ENCODE results near the gene TDP2. TPM values are rescaled to one million over a fixed set of nuclear protein-coding genes. Genes with fewer than 3 reads are reported as not detected.
A peak's percentile ranks its signal among the peaks of the same experiment; 100 is the strongest.
"Not testable (repeated sequence)": the region's sequence is repeated elsewhere in the genome, so short reads cannot be mapped to it uniquely, and the experiment has no call there.

The TDP2 gene
- total RNA-seq, 2 donors from 2014 or later: 58.3 to 62.9 TPM

DNA sequence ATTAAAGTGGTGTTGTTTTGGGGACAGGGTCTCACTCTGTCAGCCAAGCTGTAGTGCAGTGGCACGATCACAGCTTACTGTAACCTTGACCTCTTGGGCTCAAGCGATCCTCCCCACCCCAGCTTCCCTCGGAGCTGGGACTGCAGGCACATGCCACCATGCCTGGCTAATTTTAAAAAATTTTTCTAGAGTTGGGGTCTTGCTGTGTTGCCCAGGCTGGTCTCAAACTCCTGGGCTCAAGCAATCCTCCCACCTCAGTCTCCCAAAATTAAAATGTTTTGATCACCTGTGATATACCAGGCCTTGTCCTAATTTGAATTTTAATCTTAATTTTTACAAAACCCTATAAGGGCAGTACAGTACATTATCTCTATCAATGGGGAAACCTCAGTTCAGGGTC is 25.7 kb upstream of the TDP2 start:
- ATAC-seq (replicated peaks in 1 of 2) (no peak), DNase-seq (no peak)
- H3K9me3 Mint-ChIP-seq: no peaks in the 10 kb centered on the region
- H3K27ac Mint-ChIP-seq: no peak overlapping the region
- H3K4me3 Mint-ChIP-seq: no peak overlapping the region
- no peaks in the 10 kb centered on the region for H3K27me3 Mint-ChIP-seq (ENCODE audit: low read depth)
- H3K4me1 Mint-ChIP-seq (ENCODE audit: low read depth): peaks cover 37% of the 10 kb centered on the region
- peaks cover under 1% of the 10 kb centered on the region in 2 donors for H3K36me3 Mint-ChIP-seq (ENCODE audit: insufficient read depth in 2 of 2)

DNA sequence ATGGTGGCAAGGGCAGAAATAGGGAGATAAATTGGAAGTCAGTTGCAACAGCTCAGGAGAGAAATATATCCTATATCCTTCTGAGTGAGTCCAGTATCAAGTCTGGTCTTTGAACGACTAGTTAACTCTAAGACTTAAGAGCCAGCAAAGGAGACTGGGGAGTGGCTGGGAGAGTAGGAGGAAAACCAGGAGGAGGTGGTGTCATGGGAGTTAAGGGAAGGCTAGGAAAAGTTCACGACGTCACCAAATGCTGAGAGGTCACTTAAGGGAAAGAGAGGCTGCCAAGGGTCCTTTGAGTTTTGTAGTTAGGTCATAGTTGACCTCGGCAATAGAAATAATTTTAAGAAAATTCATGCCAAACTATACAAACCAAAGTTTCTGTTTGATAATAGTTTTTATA is 25.3 kb upstream of the TDP2 start:
- no peak overlapping the region for H3K27ac Mint-ChIP-seq
- no peak overlapping the region for H3K4me3 Mint-ChIP-seq
- H3K27me3 Mint-ChIP-seq (ENCODE audit: low read depth): no peaks in the 10 kb centered on the region
- DNase-seq (no peak), ATAC-seq (replicated peaks in 1 of 2) (no peak)
- H3K36me3 Mint-ChIP-seq (ENCODE audit: insufficient read depth in 2 of 2): peaks cover 3% of the 10 kb centered on the region in 2 donors
- no peaks in the 10 kb centered on the region for H3K9me3 Mint-ChIP-seq
- H3K4me1 Mint-ChIP-seq (ENCODE audit: low read depth): peaks cover 37% of the 10 kb centered on the region

DNA sequence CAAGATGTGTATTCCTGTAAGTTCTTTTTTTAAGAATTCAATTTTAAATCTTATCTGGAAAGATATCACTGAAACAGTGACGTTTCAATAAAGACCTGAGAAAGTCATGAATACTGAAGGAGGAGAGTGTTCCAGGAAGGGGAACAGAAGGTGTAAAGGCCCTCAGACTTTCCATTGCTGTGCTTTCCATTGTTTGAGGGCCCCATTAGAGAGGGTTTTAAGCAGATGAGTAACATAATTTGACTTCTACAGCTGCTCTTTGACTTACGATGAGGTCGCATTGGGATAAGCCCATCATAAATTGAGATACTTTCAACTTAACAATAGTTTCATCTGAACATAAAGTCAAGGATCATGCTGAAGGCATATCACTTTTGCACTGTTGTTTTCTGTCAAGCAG is 24.9 kb upstream of the TDP2 start:
- H3K4me1 Mint-ChIP-seq (ENCODE audit: low read depth): peaks cover 36% of the 10 kb centered on the region

DNA sequence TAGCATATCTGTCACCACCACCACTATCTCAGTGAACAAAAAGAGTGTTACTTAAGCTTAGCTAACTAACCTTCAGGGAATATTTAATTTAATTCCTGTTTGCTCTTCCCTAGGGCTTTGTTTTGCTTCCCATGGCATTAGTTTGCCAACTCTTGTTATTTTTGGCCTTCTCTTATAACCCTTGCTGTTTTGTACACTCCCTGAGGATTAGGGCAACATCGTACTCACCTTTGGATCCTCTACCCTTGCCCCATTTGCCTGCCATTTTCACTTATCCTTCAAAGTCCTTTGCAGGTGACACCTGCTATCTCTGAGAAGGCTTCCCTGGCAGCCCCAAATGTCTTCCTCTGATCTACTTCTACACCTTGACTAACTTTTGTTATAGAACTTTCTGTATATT is 23.9 kb upstream of the TDP2 start:
- Mint-ChIP-seq H3K36me3 (ENCODE audit: insufficient read depth in 2 of 2) (peaks cover 3% of the 10 kb centered on the region in 2 donors), H3K9me3 (no peaks in the 10 kb centered on the region)

More for the DNA sequence above, 24.9 kb upstream of the TDP2 start:
- no peak for ATAC-seq (replicated peaks in 1 of 2)
- H3K9me3 Mint-ChIP-seq: no peaks in the 10 kb centered on the region
- peak overlapping the region; percentile 11 for H3K27ac Mint-ChIP-seq
- no peaks in the 10 kb centered on the region for H3K27me3 Mint-ChIP-seq (ENCODE audit: low read depth)
- H3K4me3 Mint-ChIP-seq: no peak overlapping the region
- DNase-seq: no peak
- H3K36me3 Mint-ChIP-seq (ENCODE audit: insufficient read depth in 2 of 2): peaks cover 3% of the 10 kb centered on the region in 2 donors

DNA sequence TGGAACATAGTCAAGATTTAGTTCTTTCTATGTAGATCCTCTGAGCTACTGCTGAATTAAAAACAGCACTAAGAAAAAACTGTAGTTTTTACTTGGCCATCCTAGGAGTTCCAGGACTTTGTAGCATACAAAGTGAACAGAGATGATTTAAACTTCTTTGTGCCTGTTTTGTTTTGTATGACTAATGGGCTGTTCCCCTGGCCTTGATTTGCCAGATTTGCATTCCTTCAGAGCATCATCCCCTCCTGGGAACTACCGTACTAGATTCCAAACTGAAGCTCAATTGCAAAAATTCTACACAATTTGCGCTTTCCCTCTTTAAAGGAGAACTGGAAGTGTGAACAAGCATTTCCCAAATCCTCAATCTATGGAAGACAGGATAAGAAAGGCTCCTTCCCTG is 23.3 kb upstream of the TDP2 start:
- Mint-ChIP-seq H3K9me3 (no peaks in the 10 kb centered on the region), H3K36me3 (ENCODE audit: insufficient read depth in 2 of 2) (peaks cover 3% of the 10 kb centered on the region in 2 donors), H3K27me3 (ENCODE audit: low read depth) (no peaks in the 10 kb centered on the region), H3K4me3 (no peak overlapping the region), H3K4me1 (ENCODE audit: low read depth) (peaks cover 23% of the 10 kb centered on the region), H3K27ac (no peak overlapping the region)
- ATAC-seq (replicated peaks in 1 of 2): no peak
- DNase-seq: no peak

More for the DNA sequence above, 23.9 kb upstream of the TDP2 start:
- peaks cover 26% of the 10 kb centered on the region for H3K4me1 Mint-ChIP-seq (ENCODE audit: low read depth)
- no peak for ATAC-seq (replicated peaks in 1 of 2)
- no peak for DNase-seq
- no peaks in the 10 kb centered on the region for H3K27me3 Mint-ChIP-seq (ENCODE audit: low read depth)
- H3K4me3 Mint-ChIP-seq: no peak overlapping the region
- H3K27ac Mint-ChIP-seq: no peak overlapping the region

DNA sequence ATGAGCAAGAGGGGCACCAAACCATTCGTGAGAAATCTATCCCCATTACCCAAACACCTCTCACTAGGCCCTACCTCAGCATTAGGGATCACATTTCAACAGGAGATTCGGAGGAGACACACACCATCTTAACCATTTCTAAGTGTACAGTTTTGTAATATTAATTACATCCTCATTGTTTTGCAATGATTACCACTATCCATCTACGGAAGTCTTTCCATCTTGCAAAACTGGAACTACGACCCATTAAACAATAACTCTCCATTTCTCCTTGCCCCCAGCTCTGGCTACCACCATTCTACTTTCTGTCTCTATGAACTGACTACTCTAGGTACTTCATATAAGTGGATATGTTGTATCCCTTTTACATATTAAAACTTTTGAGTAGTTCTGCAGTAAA is 20.2 kb upstream of the TDP2 start:
- Mint-ChIP-seq H3K4me1 (ENCODE audit: low read depth) (peaks cover 16% of the 10 kb centered on the region), H3K27me3 (ENCODE audit: low read depth) (no peaks in the 10 kb centered on the region), H3K36me3 (ENCODE audit: insufficient read depth in 2 of 2) (peaks cover 3% of the 10 kb centered on the region in 2 donors), H3K4me3 (no peak overlapping the region), H3K27ac (no peak overlapping the region), H3K9me3 (no peaks in the 10 kb centered on the region)
- ATAC-seq (replicated peaks in 1 of 2) (no peak), DNase-seq (no peak)

DNA sequence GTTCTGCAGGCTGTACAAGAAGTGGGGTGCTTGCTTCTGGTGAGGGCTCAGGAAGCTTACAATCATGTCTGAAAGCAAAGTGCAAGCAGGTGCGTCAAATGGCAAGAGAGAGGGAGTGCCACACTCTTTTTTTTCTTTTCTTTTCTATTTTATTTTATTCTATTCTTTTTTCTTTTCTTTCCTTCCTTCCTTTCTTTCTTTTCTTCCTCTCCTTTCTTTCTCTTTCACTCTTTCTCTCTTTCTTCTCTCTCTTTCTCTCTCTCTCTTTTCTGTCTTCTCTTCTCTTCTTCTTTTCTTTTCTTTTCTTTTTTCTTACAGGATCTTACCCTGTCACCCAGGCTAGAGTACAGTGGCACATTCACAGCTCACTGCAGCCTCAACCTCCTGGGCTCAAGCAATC is 19.7 kb upstream of the TDP2 start:
- H3K4me3 Mint-ChIP-seq: no peak overlapping the region
- H3K27me3 Mint-ChIP-seq (ENCODE audit: low read depth): no peaks in the 10 kb centered on the region
- peaks cover 3% of the 10 kb centered on the region in 2 donors for H3K36me3 Mint-ChIP-seq (ENCODE audit: insufficient read depth in 2 of 2)
- H3K4me1 Mint-ChIP-seq (ENCODE audit: low read depth): peaks cover 10% of the 10 kb centered on the region
- DNase-seq (no peak), ATAC-seq (replicated peaks in 1 of 2) (no peak)
- H3K9me3 Mint-ChIP-seq: no peaks in the 10 kb centered on the region
- no peak overlapping the region for H3K27ac Mint-ChIP-seq

DNA sequence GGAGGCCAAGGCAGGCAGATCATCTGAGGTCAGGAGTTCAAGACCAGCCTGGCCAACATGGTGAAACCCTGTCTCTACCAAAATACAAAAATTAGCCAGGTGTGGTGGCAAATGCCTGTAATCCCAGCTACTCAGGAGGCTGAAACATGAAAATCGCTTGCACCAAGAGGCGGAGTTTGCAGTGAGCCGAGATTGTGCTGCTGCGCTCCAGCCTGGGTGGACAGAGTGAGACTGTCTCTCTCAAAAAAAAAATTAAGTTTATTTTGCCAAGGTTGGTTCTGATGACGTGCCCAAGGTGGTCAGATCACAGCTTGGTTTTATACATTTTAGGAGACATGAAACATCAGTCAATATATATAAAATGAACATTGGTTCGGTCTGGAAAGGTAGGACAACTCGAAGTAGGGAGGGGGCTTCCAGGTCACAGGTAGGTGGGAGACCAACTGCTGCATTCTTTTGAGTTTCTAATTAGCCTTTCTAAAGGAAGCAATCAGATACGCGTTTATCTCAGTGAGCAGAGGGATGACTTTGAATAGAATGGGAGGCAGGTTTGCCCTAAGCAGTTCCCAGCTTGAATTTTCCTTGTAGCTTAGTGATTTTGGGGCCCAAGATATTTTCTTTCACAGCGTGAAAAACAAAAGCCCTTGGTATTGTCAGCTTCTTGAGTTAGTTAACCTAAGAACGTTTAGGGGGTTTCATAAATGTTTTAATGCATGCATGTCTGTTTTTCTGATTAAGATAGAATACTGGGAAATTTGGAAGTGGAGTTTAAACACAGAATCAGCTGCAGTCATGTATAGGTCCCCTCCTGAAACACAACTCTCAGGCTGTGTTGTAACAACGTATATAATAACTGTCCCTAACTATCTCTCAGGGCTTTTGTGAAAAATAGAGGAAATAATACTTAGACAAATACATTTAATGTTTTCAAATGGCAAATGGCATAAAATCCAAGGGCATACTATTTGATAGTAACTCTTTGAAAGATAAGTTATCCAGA is 16.9 kb upstream of the TDP2 start:
- Mint-ChIP-seq H3K4me3 (no peak overlapping the region), H3K4me1 (ENCODE audit: low read depth) (no peaks in the 10 kb centered on the region), H3K9me3 (no peaks in the 10 kb centered on the region), H3K27ac (no peak overlapping the region), H3K27me3 (ENCODE audit: low read depth) (no peaks in the 10 kb centered on the region), H3K36me3 (ENCODE audit: insufficient read depth in 2 of 2) (peaks cover 3% of the 10 kb centered on the region in 2 donors)
- DNase-seq: no peak
- ATAC-seq (replicated peaks in 1 of 2): no peak

DNA sequence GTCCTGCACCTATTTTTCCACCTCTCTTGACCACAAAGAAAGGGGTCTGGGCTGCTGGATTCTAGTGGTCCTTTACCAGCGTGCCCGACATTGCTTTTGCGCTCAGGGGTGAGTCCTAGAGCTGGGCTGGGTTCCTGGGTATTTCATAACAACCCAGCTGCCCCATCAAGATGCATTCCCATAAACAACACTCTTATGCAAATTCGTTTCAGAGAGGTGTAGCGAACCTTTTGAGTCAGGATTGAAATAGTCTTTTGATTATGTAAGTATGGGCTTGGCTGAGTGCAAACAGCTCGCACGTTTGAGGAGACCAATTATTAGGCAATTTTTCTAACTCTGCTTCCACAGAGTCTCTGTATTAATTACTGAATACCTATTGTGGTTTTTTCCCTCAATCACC is 13.9 kb upstream of the TDP2 start:
- no peaks in the 10 kb centered on the region for H3K27me3 Mint-ChIP-seq (ENCODE audit: low read depth)
- no peak overlapping the region for H3K4me3 Mint-ChIP-seq
- no peak overlapping the region for H3K27ac Mint-ChIP-seq
- H3K36me3 Mint-ChIP-seq (ENCODE audit: insufficient read depth in 2 of 2): peaks cover 0 to 2% of the 10 kb centered on the region in 2 donors
- no peaks in the 10 kb centered on the region for H3K9me3 Mint-ChIP-seq
- no peaks in the 10 kb centered on the region for H3K4me1 Mint-ChIP-seq (ENCODE audit: low read depth)
- no peak for DNase-seq
- no peak for ATAC-seq (replicated peaks in 1 of 2)

DNA sequence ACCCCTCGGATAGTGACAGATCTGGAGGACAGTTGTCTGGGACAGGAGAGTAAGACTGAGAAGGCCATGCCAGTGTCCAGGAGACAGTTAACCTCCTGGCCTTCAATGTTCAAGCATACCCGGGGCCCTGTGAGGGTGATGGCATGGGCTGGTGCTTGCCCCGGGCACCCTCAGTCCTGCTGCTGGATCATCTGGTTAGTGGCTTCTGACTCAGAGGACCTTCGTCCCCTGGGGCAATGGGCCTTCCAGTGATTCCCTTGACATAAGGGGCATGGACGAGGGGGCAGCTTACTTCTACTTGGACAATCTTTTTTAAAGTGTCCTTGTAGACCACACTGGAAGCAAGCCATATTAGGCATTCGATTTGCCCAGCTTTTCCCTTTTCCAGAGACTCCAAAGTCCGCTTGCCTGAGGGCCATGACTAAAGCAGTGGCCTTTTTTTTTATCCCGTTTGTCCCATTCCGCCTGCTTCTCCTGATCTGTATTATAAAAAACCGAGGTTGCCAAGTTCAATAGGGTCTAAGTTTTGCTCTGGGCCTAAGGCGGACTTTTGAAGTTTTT is 12.2 kb upstream of the TDP2 start:
- H3K27me3 Mint-ChIP-seq (ENCODE audit: low read depth); H3K4me1 Mint-ChIP-seq (ENCODE audit: low read depth); ATAC-seq (replicated peaks in 1 of 2); H3K27ac Mint-ChIP-seq; H3K4me3 Mint-ChIP-seq; H3K9me3 Mint-ChIP-seq; DNase-seq: not testable (repeated sequence)
- peaks cover 3 to 12% of the 10 kb centered on the region in 2 donors for H3K36me3 Mint-ChIP-seq (ENCODE audit: insufficient read depth in 2 of 2)

DNA sequence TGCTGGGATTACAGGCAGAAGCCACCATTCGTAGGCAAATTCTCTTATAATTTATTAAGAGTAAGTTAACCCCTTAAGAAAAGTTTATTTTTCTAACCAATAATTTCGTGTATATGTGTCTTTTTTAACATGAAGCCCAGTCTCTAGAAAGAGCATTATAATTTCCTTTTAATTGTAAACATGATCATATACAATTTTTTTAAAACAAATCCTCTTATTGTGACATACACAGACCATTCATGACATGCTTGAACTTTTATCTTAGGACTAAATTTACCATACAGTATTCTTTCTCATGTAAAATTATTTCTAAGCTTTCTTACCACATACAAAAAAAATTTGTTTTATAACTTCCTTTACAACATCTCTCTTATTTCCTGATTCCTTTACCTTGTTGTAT is 6.9 kb upstream of the TDP2 start:
- H3K27me3 Mint-ChIP-seq (ENCODE audit: low read depth): no peaks in the 10 kb centered on the region

DNA sequence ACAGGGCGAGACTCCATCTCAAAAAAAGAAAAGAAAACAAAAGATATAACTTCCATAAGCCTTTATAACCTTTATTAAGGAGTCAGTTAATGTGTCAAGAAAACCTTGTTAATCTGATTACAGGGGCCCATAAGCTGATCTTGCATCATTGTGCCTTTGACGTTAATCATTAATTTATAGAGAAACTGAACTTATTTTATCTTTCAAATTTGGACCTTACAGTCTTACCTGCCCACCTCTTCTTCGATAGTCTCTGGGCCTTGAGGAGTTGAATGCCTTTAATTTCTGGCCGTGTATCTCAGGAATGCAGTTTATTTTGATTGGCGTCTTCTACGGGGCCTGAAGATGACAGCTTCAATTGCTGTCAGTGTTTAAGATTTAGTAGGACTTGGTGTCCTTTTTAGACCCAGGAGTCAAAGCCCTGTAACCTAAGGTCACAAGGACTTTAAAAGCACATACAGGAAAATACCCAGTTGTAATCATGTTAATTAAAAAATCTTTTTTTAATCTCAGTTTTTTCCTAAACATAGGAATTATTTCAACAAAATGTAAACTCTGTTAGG is 6.0 kb upstream of the TDP2 start:
- no peak for ATAC-seq (replicated peaks in 1 of 2)
- no peak overlapping the region for H3K27ac Mint-ChIP-seq
- no peak for DNase-seq
- peaks cover 4 to 6% of the 10 kb centered on the region in 2 donors for H3K9me3 Mint-ChIP-seq
- no peaks in the 10 kb centered on the region for H3K27me3 Mint-ChIP-seq (ENCODE audit: low read depth)
- H3K4me1 Mint-ChIP-seq (ENCODE audit: low read depth): peaks cover 16% of the 10 kb centered on the region
- peaks cover 11 to 41% of the 10 kb centered on the region in 2 donors for H3K36me3 Mint-ChIP-seq (ENCODE audit: insufficient read depth in 2 of 2)
- no peak overlapping the region for H3K4me3 Mint-ChIP-seq

More for the DNA sequence above, 6.9 kb upstream of the TDP2 start:
- Mint-ChIP-seq H3K4me3 (no peak overlapping the region), H3K36me3 (ENCODE audit: insufficient read depth in 2 of 2) (peaks cover 11 to 41% of the 10 kb centered on the region in 2 donors), H3K27ac (no peak overlapping the region), H3K9me3 (peaks cover 4 to 6% of the 10 kb centered on the region in 2 donors), H3K4me1 (ENCODE audit: low read depth) (peaks cover 7% of the 10 kb centered on the region)
- no peak for DNase-seq
- ATAC-seq (replicated peaks in 1 of 2): no peak

DNA sequence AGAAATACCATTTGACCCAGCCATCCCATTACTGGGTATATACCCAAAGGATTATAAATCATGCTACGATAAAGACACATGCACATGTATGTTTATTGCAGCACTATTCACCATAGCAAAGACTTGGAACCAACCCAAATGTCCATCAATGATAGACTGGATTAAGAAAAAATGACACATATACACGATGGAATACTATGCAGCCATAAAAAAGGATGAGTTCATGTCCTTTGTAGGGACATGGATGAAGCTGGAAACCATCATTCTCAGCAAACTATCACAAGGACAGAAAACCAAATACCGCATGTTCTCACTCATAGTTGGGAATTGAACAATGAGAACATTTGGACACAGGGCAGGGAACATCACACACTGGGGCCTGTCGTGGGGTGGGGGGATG is 4.4 kb upstream of the TDP2 start:
- Mint-ChIP-seq H3K4me1 (ENCODE audit: low read depth) (peaks cover 28% of the 10 kb centered on the region), H3K36me3 (ENCODE audit: insufficient read depth in 2 of 2) (peaks cover 19 to 44% of the 10 kb centered on the region in 2 donors)
- not testable (repeated sequence) for H3K27ac Mint-ChIP-seq; ATAC-seq (replicated peaks in 1 of 2); H3K4me3 Mint-ChIP-seq; DNase-seq; H3K27me3 Mint-ChIP-seq (ENCODE audit: low read depth); H3K9me3 Mint-ChIP-seq

All from activated T-cell treated with anti-CD3 and anti-CD28 coated beads, Interleukin-2, amount 50 U/mL, for 72 hours (primary cell).